Activated CD4-positive, alpha-beta T cell treated with anti-CD3 and anti-CD28 coated beads for 1 hour (primary cell): ENCODE results near the gene TRIM43B.
"Not testable (repeated sequence)": the region's sequence is repeated elsewhere in the genome, so short reads cannot be mapped to it uniquely, and the experiment has no call there.

Experiments used
- DNase-seq: peaks from one replicate; pipeline ENCODE4 v3.0.0-alpha.2; 2020

TRIM43B gene

GRCh38 chr2:95484654-95485053 is at the start of gene TRIM43B:
Gene TRIM43B (minus strand): TSS chr2:95484754. CDS start chr2:95482714, 2,040 bp downstream.
- DNase-seq = not testable (repeated sequence)

GRCh38 chr2:95531254-95531771 is 46.8 kb upstream of the TRIM43B start:
- no peak for DNase-seq

- DNase-seq = no peak
These were observed 46.2 kb upstream of the TRIM43B start for GRCh38 chr2:95530734-95531133.

- DNase-seq = peak; percentile 41
These were observed 42.1 kb upstream of the TRIM43B start for GRCh38 chr2:95526360-95527341.

- DNase-seq = no peak
These were observed 40.9 kb upstream of the TRIM43B start for GRCh38 chr2:95525294-95526035.

GRCh38 chr2:95524195-95524594 is 39.6 kb upstream of the TRIM43B start:
- no peak for DNase-seq

GRCh38 chr2:95514718-95515117 is 30.2 kb upstream of the TRIM43B start:
- DNase-seq = no peak

GRCh38 chr2:95514226-95514625 is 29.7 kb upstream of the TRIM43B start:
- DNase-seq = not testable (repeated sequence)

- DNase-seq = no peak
These were observed 24.9 kb upstream of the TRIM43B start for GRCh38 chr2:95509408-95509807.

- no peak for DNase-seq
These were observed 20.7 kb upstream of the TRIM43B start for GRCh38 chr2:95505222-95505621.

GRCh38 chr2:95500854-95501253 is 16.3 kb upstream of the TRIM43B start:
- DNase-seq = no peak

GRCh38 chr2:95492076-95492475 is 7.5 kb upstream of the TRIM43B start:
- DNase-seq = not testable (repeated sequence)

- DNase-seq = not testable (repeated sequence)
These were observed 9.5 kb downstream of the TRIM43B start for GRCh38 chr2:95475025-95475424.

GRCh38 chr2:95467984-95468383 is 16.6 kb downstream of the TRIM43B start:
- not testable (repeated sequence) for DNase-seq

- not testable (repeated sequence) for DNase-seq
These were observed 18.0 kb downstream of the TRIM43B start for GRCh38 chr2:95466572-95466971.

- DNase-seq = not testable (repeated sequence)
These were observed 21.3 kb downstream of the TRIM43B start for GRCh38 chr2:95463292-95463691.

GRCh38 chr2:95445317-95445716 is 39.2 kb downstream of the TRIM43B start:
- not testable (repeated sequence) for DNase-seq

- not testable (repeated sequence) for DNase-seq
These were observed 42.0 kb downstream of the TRIM43B start for GRCh38 chr2:95442474-95443099.

GRCh38 chr2:95435872-95436209 is 48.7 kb downstream of the TRIM43B start:
- not testable (repeated sequence) for DNase-seq

GRCh38 chr2:95435162-95435871 is 49.2 kb downstream of the TRIM43B start:
- DNase-seq = not testable (repeated sequence)

GRCh38 chr2:95434507-95435076 is 50.0 kb downstream of the TRIM43B start:
- not testable (repeated sequence) for DNase-seq

- not testable (repeated sequence) for DNase-seq
These were observed 50.6 kb downstream of the TRIM43B start for GRCh38 chr2:95433973-95434372.
